ENCODE results near the gene ORAI2.

GRCh38 chr7:102447311-102447710, 13.9 kb downstream of the ORAI2 start:
- TF ChIP-seq, protein P1, sequence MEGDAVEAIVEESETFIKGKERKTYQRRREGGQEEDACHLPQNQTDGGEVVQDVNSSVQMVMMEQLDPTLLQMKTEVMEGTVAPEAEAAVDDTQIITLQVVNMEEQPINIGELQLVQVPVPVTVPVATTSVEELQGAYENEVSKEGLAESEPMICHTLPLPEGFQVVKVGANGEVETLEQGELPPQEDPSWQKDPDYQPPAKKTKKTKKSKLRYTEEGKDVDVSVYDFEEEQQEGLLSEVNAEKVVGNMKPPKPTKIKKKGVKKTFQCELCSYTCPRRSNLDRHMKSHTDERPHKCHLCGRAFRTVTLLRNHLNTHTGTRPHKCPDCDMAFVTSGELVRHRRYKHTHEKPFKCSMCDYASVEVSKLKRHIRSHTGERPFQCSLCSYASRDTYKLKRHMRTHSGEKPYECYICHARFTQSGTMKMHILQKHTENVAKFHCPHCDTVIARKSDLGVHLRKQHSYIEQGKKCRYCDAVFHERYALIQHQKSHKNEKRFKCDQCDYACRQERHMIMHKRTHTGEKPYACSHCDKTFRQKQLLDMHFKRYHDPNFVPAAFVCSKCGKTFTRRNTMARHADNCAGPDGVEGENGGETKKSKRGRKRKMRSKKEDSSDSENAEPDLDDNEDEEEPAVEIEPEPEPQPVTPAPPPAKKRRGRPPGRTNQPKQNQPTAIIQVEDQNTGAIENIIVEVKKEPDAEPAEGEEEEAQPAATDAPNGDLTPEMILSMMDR (IDR thresholded peaks at IDR 0.05; ENCODE audit: low read depth, low read length) = no peak
- TF ChIP-seq EZH2phosphoT487 (IDR thresholded peaks at IDR 0.05; ENCODE audit: low read depth) = no peak

Measured in OCI-LY3 (cell line).